Testis (tissue), 3 donors: Measurements from ENCODE around the gene PPP2R5B. TPM values are rescaled to one million over a fixed set of nuclear protein-coding genes. Genes with fewer than 3 reads are reported as not detected.
A peak's percentile ranks its signal among the peaks of the same experiment; 100 is the strongest.

Experiments
- DNase-seq: peaks from one replicate; pipeline ENCODE4 v3.0.0-alpha.2; 2019
- H3K27ac ChIP-seq, 2 donors: fragments of 200-600 bp; sonication (generic); one replicate each; pipeline ENCODE4 v1.5.1; 2019
- H3K27me3 ChIP-seq: fragments of 200-600 bp; sonication (generic); one replicate; pipeline ENCODE4 v1.5.1; 2019
- H3K36me3 ChIP-seq: fragments of 200-600 bp; sonication (generic); one replicate; pipeline ENCODE4 v1.5.1; 2017; ENCODE audit warnings: low read depth; ENCODE audit errors: missing control alignments
- H3K4me1 ChIP-seq: fragments of 200-600 bp; sonication (generic); one replicate; pipeline ENCODE4 v1.5.1; 2019
- H3K4me3 ChIP-seq, 2 donors: fragments of 200-600 bp; sonication (generic); one replicate each; pipeline ENCODE4 v1.5.1; 2017 to 2019
- H3K9me3 ChIP-seq: fragments of 200-600 bp; sonication (generic); one replicate; pipeline ENCODE4 v1.5.1; 2017
- POLR2A ChIP-seq: fragments of 450-650 bp; IDR thresholded peaks from one replicate; pipeline ENCODE4 v1.6.1; 2017; ENCODE audit warnings: antibody characterized with exemption, mild to moderate bottlenecking, moderate library complexity
- WGBS, 2 donors: methylation state at CpG; one replicate each; pipeline ENCODE4 v1.1.5; 2018; 5-methylcytosine and 5-hydroxymethylcytosine counted together
- intact Hi-C: fragments of 100-400 bp; cut with DNase I; formaldehyde crosslinking; loops from one replicate; pipeline ENCODE4 v1.15.1; 2023; ENCODE audit warnings: low total_unique reads
- polyA plus RNA-seq: library from polyadenylated mRNA; stranded (reverse); fragments of 350-450 nt; fragmentation: Illumina TruSeq; extraction: RNeasy Lipid Tissue Mini Kit (QIAGEN cat#74804); gene quantifications from one replicate; pipeline ENCODE4 v1.2.3, GENCODE V29; 2014; ENCODE audit warnings: low read depth, low replicate concordance; ENCODE audit not compliant: insufficient read depth
- total RNA-seq, 2 donors: library from RNA; depleted of rRNA; stranded (reverse); fragments of >200 nt; gene quantifications; one replicate each; pipeline ENCODE4 v1.2.3, GENCODE V29; 2016
- TF ChIP-seq, protein P1 (sequence below), 3 experiments: fragments of 450-650 bp in 2 of 3; fragments of 200-600 bp in 1 of 3; sonication (generic) in 1 of 3; IDR thresholded peaks; one replicate each; pipeline ENCODE4 v1.5.1; 2016 to 2019; ENCODE audit warnings: antibody characterized with exemption in 3 of 3, mild to moderate bottlenecking in 2 of 3, moderate library complexity in 1 of 3

The PPP2R5B gene
- total and polyA plus RNA-seq, 3 donors from 2014 or later = 9.9 to 26.2 (median 19.4) TPM

DNA sequence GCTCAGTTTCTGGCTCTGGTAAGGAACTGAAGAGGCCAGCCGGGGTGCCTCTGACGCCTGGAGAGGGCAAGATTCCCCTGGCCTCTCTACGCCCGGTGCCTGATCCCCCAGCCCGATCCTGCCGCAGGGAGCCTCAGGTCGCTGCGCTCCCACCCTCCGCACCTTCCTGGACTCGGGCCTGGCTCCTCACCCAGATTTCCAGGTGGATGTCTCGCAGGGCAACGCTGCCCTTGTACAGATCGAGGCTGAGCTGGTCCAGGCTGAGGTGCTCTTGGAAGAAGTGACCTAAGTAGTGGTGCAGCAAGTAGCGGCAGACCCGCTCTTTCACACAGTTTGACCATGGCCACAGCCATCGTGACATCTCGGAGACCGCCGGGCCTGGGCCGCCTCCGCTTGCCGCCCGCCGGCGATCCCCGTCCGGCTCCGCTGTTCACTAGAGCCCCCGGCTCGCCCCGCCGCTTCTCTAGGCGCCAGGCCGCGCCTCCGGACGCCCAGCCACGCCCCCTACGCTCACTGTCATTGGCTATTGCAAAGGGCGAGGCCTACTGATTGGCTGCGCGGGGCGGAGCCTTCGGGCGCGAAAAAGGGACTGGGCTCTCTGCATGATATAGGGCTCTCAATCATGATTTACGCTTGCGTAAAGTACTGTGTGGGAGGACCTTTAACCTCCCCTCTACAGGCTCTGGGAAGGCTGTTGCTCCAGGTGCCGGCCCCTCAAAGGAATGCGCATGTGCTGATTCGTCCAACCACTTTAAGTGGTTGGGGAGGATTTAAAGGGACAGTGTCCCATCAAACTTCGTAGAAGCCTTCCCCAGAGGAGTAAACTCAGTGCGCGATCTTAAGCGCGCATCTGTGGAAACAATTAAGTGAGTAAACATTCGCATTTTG, 7.5 kb upstream of the PPP2R5B start, which contains the start of gene ATG2A:
ATG2A (minus strand) TSS at position 435 of the 888 bp plus-strand sequence; CDS start at position 361, 74 bp downstream.
- no peaks in the 10 kb centered on the region for H3K9me3 ChIP-seq
- no peaks in the 10 kb centered on the region for H3K27me3 ChIP-seq
- H3K27ac ChIP-seq = peak within 1 kb of the TSS; percentile 79 to 88
- H3K4me3 ChIP-seq = peak within 1 kb of the TSS; percentile 71 to 89
- 0 to 1% methylated on average over 12 to 35 of the region's 57 CpGs for WGBS, 2 donors
- TF ChIP-seq POLR2A = peak; percentile 73
- TF ChIP-seq, protein P1, sequence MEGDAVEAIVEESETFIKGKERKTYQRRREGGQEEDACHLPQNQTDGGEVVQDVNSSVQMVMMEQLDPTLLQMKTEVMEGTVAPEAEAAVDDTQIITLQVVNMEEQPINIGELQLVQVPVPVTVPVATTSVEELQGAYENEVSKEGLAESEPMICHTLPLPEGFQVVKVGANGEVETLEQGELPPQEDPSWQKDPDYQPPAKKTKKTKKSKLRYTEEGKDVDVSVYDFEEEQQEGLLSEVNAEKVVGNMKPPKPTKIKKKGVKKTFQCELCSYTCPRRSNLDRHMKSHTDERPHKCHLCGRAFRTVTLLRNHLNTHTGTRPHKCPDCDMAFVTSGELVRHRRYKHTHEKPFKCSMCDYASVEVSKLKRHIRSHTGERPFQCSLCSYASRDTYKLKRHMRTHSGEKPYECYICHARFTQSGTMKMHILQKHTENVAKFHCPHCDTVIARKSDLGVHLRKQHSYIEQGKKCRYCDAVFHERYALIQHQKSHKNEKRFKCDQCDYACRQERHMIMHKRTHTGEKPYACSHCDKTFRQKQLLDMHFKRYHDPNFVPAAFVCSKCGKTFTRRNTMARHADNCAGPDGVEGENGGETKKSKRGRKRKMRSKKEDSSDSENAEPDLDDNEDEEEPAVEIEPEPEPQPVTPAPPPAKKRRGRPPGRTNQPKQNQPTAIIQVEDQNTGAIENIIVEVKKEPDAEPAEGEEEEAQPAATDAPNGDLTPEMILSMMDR (IDR thresholded peaks at IDR 0.05) = peak in 2 of 3 experiments; percentile 20 to 30
- peaks cover 19% of the 10 kb centered on the region for H3K4me1 ChIP-seq
- no peaks in the 10 kb centered on the region for H3K36me3 ChIP-seq
- DNase-seq = peak; percentile 100
- intact Hi-C loops = no loop called here

GRCh38 chr11:64917663-64917995, 6.9 kb upstream of the PPP2R5B start:
- 2 to 6% methylated on average over 6 of the region's 6 CpGs for WGBS, 2 donors
- H3K27me3 ChIP-seq = no peaks in the 10 kb centered on the region
- TF ChIP-seq, protein P1 (IDR thresholded peaks at IDR 0.05) = no peak
- TF ChIP-seq POLR2A = no peak
- H3K4me1 ChIP-seq = peaks cover 19% of the 10 kb centered on the region
- peak overlapping the region; percentile 44 to 89 for H3K4me3 ChIP-seq
- peak overlapping the region; percentile 28 to 88 for H3K27ac ChIP-seq
- no peaks in the 10 kb centered on the region for H3K36me3 ChIP-seq
- H3K9me3 ChIP-seq = no peaks in the 10 kb centered on the region
- DNase-seq = no peak
- intact Hi-C loops = no loop called here

GRCh38 chr11:64918017-64918416, 6.5 kb upstream of the PPP2R5B start:
- Histone ChIP-seq H3K36me3 (no peaks in the 10 kb centered on the region), H3K27ac (peak overlapping the region; percentile 28 to 88), H3K27me3 (no peaks in the 10 kb centered on the region), H3K4me3 (peak overlapping the region; percentile 44 to 89), H3K9me3 (no peaks in the 10 kb centered on the region), H3K4me1 (peaks cover 19% of the 10 kb centered on the region)
- whole genome bisulfite sequencing, 2 donors = 22 to 32% methylated on average over 4 of the region's 4 CpGs
- intact Hi-C loops = no loop called here
- no peak for TF ChIP-seq POLR2A
- TF ChIP-seq, protein P1 (IDR thresholded peaks at IDR 0.05) = peak in 1 of 3 experiments; percentile 5
- peak; percentile 54 for DNase-seq

DNA sequence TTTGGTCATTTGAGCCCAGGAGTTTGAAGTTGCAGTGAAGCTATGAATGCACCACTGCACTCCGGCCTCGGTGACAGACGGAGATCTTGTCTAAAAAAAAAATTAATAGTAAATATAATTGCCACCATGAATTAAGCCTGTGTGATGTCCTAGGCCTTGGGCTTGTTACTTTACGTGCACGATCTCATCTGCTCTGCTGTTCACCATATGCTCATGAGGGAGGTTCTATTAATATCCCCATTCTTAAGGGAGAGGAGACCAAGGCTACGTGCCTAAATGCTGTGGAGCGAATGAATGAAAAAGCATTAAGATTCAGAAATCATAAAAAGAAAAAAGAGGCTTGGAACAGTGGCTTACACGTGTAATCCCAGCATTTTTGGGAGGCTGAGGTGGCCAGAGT, 4.9 kb upstream of the PPP2R5B start:
- DNase-seq = no peak
- no peaks in the 10 kb centered on the region for H3K9me3 ChIP-seq
- H3K4me3 ChIP-seq = no peak overlapping the region
- H3K36me3 ChIP-seq = no peaks in the 10 kb centered on the region
- TF ChIP-seq POLR2A = no peak
- TF ChIP-seq, protein P1 (IDR thresholded peaks at IDR 0.05) = no peak
- WGBS, 2 donors = 87% methylated on average over 8 of the region's 8 CpGs
- intact Hi-C loops = no loop called here
- H3K27ac ChIP-seq = no peak overlapping the region
- H3K4me1 ChIP-seq = peaks cover 27% of the 10 kb centered on the region
- no peaks in the 10 kb centered on the region for H3K27me3 ChIP-seq
